Measurements from ENCODE around the gene WNK1. TPM values are rescaled to one million over a fixed set of nuclear protein-coding genes. Genes with fewer than 3 reads are reported as not detected.

The WNK1 gene
- polyA plus RNA-seq, 1 donor (not counting 4 experiments of a cell fraction or from before 2014, with no cell fraction given): 72.3 TPM

DNA sequence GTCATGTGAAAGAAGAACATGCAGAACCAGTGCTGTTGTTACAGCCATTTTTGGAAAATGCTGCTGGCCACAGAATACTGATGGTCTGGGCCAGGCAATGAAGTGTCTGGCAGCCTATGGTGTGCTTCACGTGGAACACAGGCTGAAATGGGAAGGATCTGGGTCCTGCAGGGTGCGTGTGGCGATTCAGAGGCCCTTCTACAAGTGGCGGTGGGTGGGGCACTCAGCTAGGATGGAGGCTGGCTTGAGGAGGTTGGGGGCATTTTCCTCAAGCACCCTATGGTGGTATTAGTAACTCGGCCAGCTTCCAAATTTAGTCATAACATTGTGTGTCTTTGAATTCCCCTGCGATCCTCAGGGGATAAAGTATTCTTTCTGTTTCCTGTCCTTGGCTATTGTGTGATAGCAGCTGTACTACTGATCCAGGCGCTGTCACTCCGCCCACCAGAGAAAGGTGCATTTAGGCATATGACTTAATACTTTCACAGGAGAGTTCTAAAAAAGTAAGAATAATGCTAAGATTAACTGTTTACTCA lies 206.3 kb downstream of the WNK1 start:
- no peaks in the 10 kb centered on the region for H3K27me3 ChIP-seq (ENCODE audit: control insufficient read depth, extremely low read depth, insufficient read depth, low read length)
- H3K79me2 ChIP-seq (ENCODE audit: control insufficient read depth, insufficient read depth, low read length): no peaks in the 10 kb centered on the region
- H2AFZ ChIP-seq (ENCODE audit: control insufficient read depth, low read length): no peak overlapping the region
- no peak overlapping the region for H3K4me3 ChIP-seq (ENCODE audit: control insufficient read depth in 2 of 3, extremely low read depth in 1 of 3, insufficient read depth in 2 of 3, low read depth in 1 of 3, low read length in 3 of 3)
- H3K27ac ChIP-seq (ENCODE audit: control insufficient read depth, insufficient read depth, low read length): no peak overlapping the region
- H3K4me2 ChIP-seq (ENCODE audit: control insufficient read depth, extremely low read depth, insufficient read depth, low read depth, low read length): no peak overlapping the region
- H3K9me3 ChIP-seq (ENCODE audit: control insufficient read depth, low read depth, low read length): no peaks in the 10 kb centered on the region
- peaks cover 4% of the 10 kb centered on the region for H3K4me1 ChIP-seq (ENCODE audit: control insufficient read depth, extremely low read depth, insufficient read depth, low read length)
- H3K9me1 ChIP-seq (ENCODE audit: control insufficient read depth, extremely low read depth, insufficient read depth, low read length): no peaks in the 10 kb centered on the region
- no peak overlapping the region for H3K9ac ChIP-seq (ENCODE audit: control insufficient read depth, extremely low read depth, insufficient read depth, low read length)
- dilution Hi-C loops (cut with MboI; ENCODE audit: extremely low pct_ligation_motif_present, low sequenced_read_pairs): no loop called here
- no peak for TF ChIP-seq EZH2 (IDR thresholded peaks at IDR 0.05; ENCODE audit: low read length)
- TF ChIP-seq, protein P1, sequence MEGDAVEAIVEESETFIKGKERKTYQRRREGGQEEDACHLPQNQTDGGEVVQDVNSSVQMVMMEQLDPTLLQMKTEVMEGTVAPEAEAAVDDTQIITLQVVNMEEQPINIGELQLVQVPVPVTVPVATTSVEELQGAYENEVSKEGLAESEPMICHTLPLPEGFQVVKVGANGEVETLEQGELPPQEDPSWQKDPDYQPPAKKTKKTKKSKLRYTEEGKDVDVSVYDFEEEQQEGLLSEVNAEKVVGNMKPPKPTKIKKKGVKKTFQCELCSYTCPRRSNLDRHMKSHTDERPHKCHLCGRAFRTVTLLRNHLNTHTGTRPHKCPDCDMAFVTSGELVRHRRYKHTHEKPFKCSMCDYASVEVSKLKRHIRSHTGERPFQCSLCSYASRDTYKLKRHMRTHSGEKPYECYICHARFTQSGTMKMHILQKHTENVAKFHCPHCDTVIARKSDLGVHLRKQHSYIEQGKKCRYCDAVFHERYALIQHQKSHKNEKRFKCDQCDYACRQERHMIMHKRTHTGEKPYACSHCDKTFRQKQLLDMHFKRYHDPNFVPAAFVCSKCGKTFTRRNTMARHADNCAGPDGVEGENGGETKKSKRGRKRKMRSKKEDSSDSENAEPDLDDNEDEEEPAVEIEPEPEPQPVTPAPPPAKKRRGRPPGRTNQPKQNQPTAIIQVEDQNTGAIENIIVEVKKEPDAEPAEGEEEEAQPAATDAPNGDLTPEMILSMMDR (optimal IDR thresholded peaks at IDR 0.05 in 1 of 3, IDR thresholded peaks at IDR 0.05 in 1 of 3, conservative IDR thresholded peaks at IDR 0.05 in 1 of 3; ENCODE audit: extremely low read depth in 1 of 3, insufficient read depth in 2 of 3, low read length in 3 of 3): no peak
- H3K36me3 ChIP-seq (ENCODE audit: control insufficient read depth in 2 of 2, extremely low read depth in 1 of 2, insufficient read depth in 2 of 2, low read length in 2 of 2): no peaks in the 10 kb centered on the region
- H4K20me1 ChIP-seq (ENCODE audit: control insufficient read depth, extremely low read depth, insufficient read depth, low read length): no peaks in the 10 kb centered on the region
- FAIRE-seq (no peak), DNase-seq (ENCODE audit: low read depth, low spot score) (no peak)

Small RNAs within 50 kb of the gene (small RNA-seq; reads per million reads assigned to genes)
- gene RNU4ATAC16P (ENCODE audit: insufficient read length in 3 of 3, low read depth in 3 of 3, low replicate concordance in 1 of 3): 0 reads per million in 3 experiments

Other genes starting within 250 kb of the WNK1 start
- 0.53 to 0.94 TPM (median 0.58 TPM) in 3 replicates for gene NINJ2, start 89.1 kb upstream of the WNK1 start, polyA plus RNA-seq
- 8.3 to 11.2 TPM (median 9.8 TPM) in 3 replicates for gene RAD52, start 197.1 kb downstream of the WNK1 start, polyA plus RNA-seq
- gene ERC1, start 238.6 kb downstream of the WNK1 start, polyA plus RNA-seq: 13.1 to 23.9 TPM (median 16.1 TPM) in 3 replicates

Measured in keratinocyte (primary cell).